ENCODE measurements around the gene TRH. TPM values are rescaled to one million over a fixed set of nuclear protein-coding genes. Genes with fewer than 3 reads are reported as not detected.
"Not testable (repeated sequence)": the region's sequence is repeated elsewhere in the genome, so short reads cannot be mapped to it uniquely, and the experiment has no call there.

The TRH gene
- total RNA-seq, 1 donor from 2014 or later = not detected

DNA sequence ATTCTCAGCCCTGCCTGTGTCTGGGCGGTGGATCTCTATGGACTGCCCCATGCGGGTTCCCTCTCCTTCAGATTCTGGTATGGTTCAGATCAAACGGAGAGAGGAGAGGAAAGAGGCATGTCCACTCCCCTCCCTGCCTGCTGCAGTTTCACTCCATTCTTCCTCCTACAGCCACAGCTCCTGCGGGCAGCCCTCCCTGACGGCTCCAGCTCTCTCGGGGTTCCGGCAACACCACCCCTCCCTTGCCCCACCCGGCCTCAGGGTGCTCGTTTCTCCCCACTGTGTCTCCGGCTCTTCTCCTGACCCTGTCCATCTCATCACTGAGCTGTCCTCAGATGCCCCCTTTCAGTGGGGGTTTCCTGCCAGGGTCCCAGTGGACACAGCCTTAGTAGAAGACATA is 13.9 kb downstream of the TRH start:
- no peaks in the 10 kb centered on the region for H3K9me3 Mint-ChIP-seq (ENCODE audit: low read depth)
- TF ChIP-seq, protein P1, sequence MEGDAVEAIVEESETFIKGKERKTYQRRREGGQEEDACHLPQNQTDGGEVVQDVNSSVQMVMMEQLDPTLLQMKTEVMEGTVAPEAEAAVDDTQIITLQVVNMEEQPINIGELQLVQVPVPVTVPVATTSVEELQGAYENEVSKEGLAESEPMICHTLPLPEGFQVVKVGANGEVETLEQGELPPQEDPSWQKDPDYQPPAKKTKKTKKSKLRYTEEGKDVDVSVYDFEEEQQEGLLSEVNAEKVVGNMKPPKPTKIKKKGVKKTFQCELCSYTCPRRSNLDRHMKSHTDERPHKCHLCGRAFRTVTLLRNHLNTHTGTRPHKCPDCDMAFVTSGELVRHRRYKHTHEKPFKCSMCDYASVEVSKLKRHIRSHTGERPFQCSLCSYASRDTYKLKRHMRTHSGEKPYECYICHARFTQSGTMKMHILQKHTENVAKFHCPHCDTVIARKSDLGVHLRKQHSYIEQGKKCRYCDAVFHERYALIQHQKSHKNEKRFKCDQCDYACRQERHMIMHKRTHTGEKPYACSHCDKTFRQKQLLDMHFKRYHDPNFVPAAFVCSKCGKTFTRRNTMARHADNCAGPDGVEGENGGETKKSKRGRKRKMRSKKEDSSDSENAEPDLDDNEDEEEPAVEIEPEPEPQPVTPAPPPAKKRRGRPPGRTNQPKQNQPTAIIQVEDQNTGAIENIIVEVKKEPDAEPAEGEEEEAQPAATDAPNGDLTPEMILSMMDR (IDR thresholded peaks at IDR 0.05) = no peak

DNA sequence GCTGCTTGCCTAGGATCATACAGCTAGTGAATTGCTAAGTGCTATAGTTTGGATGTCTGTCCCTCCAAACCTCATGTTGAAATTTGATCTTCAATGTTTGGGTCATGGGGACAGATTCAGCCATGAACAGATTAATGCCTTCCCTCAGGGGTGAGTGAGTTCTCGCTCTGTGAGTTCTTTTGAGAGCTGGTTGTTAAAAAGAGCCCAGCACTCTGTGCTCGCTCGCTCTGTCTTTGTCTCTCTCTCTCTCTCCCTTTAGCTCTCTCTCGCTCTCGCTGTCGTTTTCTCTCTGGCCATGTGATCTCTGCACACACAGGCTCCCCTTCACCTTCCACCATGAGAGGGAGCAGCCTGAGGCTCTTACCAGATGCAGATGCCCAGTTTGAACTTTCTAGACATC is 14.9 kb downstream of the TRH start:
- Mint-ChIP-seq H3K27ac (ENCODE audit: unreplicated experiment) (no peak overlapping the region), H3K9me3 (ENCODE audit: low read depth) (no peaks in the 10 kb centered on the region), H3K27me3 (ENCODE audit: low read depth) (peaks cover 42% of the 10 kb centered on the region), H3K4me3 (ENCODE audit: unreplicated experiment) (no peak overlapping the region), H3K36me3 (ENCODE audit: low read depth) (peaks cover 2% of the 10 kb centered on the region), H3K4me1 (ENCODE audit: low read depth) (no peaks in the 10 kb centered on the region)
- TF ChIP-seq, protein P1 (IDR thresholded peaks at IDR 0.05) = no peak
- no peak for DNase-seq (ENCODE audit: low spot score)

More for the DNA sequence above, 13.9 kb downstream of the TRH start:
- Mint-ChIP-seq H3K4me3 (ENCODE audit: unreplicated experiment) (no peak overlapping the region), H3K4me1 (ENCODE audit: low read depth) (no peaks in the 10 kb centered on the region), H3K27ac (ENCODE audit: unreplicated experiment) (no peak overlapping the region), H3K27me3 (ENCODE audit: low read depth) (peaks cover 42% of the 10 kb centered on the region), H3K36me3 (ENCODE audit: low read depth) (peaks cover 2% of the 10 kb centered on the region)
- DNase-seq (ENCODE audit: low spot score) = no peak

DNA sequence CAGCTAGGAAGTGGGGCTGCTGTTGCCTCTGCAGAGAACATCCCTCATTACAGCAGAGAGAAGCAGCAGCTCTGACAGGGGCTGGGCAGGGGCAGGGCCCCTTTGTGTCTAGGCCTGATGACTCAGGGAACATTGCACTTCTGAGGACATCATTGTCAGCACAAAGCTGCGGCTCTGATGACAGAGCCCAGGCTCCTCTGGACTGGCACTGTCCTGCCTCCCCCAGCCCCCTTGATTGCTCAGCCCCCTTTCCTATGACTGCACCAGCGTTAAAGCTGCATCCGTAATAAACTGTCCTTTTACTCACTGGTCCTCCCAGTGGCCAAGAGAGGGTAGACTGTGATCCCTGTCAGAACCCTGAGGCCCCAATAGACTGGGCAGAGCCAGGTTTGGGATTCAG is 18.3 kb downstream of the TRH start:
- Mint-ChIP-seq H3K36me3 (ENCODE audit: low read depth) (peaks cover 2% of the 10 kb centered on the region), H3K27ac (ENCODE audit: unreplicated experiment) (no peak overlapping the region), H3K9me3 (ENCODE audit: low read depth) (no peaks in the 10 kb centered on the region), H3K4me1 (ENCODE audit: low read depth) (no peaks in the 10 kb centered on the region), H3K27me3 (ENCODE audit: low read depth) (peaks cover 58% of the 10 kb centered on the region), H3K4me3 (ENCODE audit: unreplicated experiment) (no peak overlapping the region)
- TF ChIP-seq, protein P1 (IDR thresholded peaks at IDR 0.05) = peak; percentile 67
- DNase-seq (ENCODE audit: low spot score) = no peak

GRCh38 chr3:129994883-129995559 is 20.5 kb downstream of the TRH start:
- peaks cover 52% of the 10 kb centered on the region for H3K27me3 Mint-ChIP-seq (ENCODE audit: low read depth)
- DNase-seq (ENCODE audit: low spot score) = no peak
- no peaks in the 10 kb centered on the region for H3K9me3 Mint-ChIP-seq (ENCODE audit: low read depth)
- H3K36me3 Mint-ChIP-seq (ENCODE audit: low read depth) = peaks cover 2% of the 10 kb centered on the region
- H3K4me3 Mint-ChIP-seq (ENCODE audit: unreplicated experiment) = no peak overlapping the region
- TF ChIP-seq, protein P1 (IDR thresholded peaks at IDR 0.05) = no peak
- H3K4me1 Mint-ChIP-seq (ENCODE audit: low read depth) = no peaks in the 10 kb centered on the region
- H3K27ac Mint-ChIP-seq (ENCODE audit: unreplicated experiment) = no peak overlapping the region

GRCh38 chr3:129996073-129996472 is 21.6 kb downstream of the TRH start:
- no peaks in the 10 kb centered on the region for H3K9me3 Mint-ChIP-seq (ENCODE audit: low read depth)
- TF ChIP-seq, protein P1 (IDR thresholded peaks at IDR 0.05) = no peak

GRCh38 chr3:129999176-129999575 is 24.7 kb downstream of the TRH start:
- DNase-seq (ENCODE audit: low spot score); H3K9me3 Mint-ChIP-seq (ENCODE audit: low read depth); H3K36me3 Mint-ChIP-seq (ENCODE audit: low read depth); H3K27ac Mint-ChIP-seq (ENCODE audit: unreplicated experiment); H3K4me1 Mint-ChIP-seq (ENCODE audit: low read depth); H3K4me3 Mint-ChIP-seq (ENCODE audit: unreplicated experiment): not testable (repeated sequence)
- H3K27me3 Mint-ChIP-seq (ENCODE audit: low read depth) = peaks cover 41% of the 10 kb centered on the region

More at GRCh38 chr3:129996073-129996472, 21.6 kb downstream of the TRH start:
- Mint-ChIP-seq H3K27ac (ENCODE audit: unreplicated experiment) (no peak overlapping the region), H3K27me3 (ENCODE audit: low read depth) (peaks cover 48% of the 10 kb centered on the region), H3K36me3 (ENCODE audit: low read depth) (peaks cover 2% of the 10 kb centered on the region), H3K4me3 (ENCODE audit: unreplicated experiment) (no peak overlapping the region), H3K4me1 (ENCODE audit: low read depth) (no peaks in the 10 kb centered on the region)
- DNase-seq (ENCODE audit: low spot score) = no peak
